Measurements from ENCODE around the gene GNPDA1. TPM values are rescaled to one million over a fixed set of nuclear protein-coding genes. Genes with fewer than 3 reads are reported as not detected.

GNPDA1 gene
- total RNA-seq, 1 donor from 2014 or later: 28.5 TPM

DNA sequence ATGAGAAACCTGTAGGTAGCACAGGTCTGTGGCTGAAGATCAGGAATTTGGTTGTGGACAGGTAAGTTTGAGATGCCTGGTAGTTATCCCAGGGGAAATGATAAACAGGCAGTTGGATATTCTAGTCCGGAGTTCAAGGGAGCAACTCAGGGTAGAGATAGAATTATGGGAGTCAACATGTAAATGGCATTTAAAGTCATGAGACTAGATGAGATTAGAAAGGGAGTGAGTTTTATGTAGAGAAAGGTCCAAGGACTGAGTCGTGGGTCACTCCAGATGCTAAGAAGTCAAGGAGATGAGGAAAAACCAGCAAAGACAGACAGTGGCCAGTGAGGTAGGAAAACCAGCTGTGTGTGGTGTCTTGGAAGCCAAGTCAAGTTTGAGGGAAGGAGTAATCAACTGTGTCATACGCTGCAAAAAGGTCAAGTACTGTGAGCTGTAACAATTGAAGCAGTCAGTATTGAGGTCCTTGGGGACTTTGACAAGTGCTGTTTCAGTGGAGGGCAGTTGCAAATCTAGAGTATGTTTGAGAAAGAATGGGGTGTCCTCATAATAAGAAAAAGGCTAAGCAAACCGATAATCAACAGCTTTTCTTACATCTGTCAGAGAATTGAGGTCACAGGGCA, 18.2 kb downstream of the GNPDA1 start:
- no peak for DNase-seq (ENCODE audit: low read depth in 2 of 2)

DNA sequence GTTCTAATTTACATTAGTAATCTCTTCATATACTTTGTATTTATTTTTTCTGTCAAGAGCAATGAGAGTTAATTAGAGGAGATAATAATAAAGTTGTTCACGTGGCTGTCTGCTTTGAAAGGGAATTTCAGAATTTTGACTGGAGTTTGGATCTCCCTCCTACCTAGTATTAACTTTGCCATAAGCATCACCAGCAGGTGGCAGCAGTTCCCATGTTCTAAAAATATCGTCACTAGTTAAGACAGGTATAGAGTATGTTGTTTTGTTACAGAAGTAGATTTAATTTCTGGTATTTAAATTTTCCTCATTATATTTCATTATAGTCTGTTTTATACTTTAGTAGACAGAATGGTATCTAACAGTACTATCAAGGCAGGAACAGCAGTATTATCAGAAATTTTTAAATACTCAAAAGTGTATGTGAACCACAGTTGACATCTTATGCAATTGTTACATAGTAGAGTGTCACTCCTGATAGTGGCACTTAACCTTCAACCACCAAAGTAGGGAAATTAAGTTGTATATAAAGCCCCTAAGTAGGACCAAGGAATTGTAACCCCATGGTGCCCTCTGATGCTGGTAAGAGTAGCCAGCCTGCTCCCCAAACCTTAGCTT, 20.4 kb downstream of the GNPDA1 start:
- peak; percentile 56 to 68 for DNase-seq (ENCODE audit: low read depth in 2 of 2)

DNA sequence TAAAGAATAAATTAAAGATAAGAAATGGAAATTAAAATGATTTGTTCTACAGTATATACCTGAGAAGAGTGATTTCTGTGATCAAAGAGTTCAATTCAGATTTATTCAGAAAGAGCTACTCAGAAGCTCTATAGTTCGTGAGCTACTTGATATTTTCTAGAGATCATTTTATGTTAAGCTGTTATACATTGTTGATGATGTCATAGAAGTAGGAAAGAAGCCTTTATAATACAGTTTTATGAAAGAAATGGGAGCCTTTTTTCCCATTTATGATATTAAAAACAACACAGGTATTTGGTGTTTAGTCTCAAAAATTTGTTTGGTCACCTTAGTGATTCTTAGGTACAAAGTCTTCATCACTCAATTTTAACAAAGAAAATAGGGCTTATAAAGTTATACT, 23.1 kb downstream of the GNPDA1 start:
- no peak for DNase-seq (ENCODE audit: low read depth in 2 of 2)

DNA sequence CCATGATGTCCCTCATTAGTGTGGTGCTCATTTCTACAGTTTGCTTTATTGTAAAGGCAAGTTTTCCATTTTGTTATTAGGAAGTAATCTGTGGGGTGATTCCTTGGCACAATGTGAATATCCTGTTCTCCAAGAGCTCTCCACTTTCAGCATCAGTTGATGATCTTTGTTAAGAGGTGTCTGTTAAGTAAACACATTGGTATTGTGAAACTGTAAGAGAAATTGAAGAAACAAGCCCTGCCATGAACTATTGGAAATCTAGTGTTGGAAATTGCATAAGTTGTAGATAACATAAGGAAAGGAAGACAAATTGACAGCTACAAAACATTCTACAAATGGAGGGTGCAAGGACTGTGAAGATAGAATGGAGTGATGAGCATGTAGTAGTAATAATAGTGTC, 26.8 kb downstream of the GNPDA1 start:
- no peak for DNase-seq (ENCODE audit: low read depth in 2 of 2)

DNA sequence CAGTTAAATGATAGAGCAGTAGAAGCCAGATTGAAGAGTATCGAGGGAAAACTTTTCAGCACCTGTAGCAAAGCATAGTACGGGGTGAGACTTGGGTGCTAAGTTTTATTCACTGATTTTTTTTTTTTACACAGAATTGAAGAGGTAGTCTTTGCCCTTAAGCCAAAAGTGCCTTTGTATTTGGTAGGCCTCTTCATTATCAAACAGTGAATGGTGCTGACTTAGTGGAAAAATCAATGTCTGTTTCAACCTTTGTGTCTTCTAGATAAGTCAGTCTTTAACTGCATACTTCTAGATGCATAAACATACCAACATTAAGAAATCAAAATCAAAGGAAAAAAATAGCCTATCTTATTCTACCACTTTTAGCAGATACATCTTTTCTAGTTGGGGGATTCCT, 30.2 kb downstream of the GNPDA1 start:
- DNase-seq (ENCODE audit: low read depth in 2 of 2): no peak

DNA sequence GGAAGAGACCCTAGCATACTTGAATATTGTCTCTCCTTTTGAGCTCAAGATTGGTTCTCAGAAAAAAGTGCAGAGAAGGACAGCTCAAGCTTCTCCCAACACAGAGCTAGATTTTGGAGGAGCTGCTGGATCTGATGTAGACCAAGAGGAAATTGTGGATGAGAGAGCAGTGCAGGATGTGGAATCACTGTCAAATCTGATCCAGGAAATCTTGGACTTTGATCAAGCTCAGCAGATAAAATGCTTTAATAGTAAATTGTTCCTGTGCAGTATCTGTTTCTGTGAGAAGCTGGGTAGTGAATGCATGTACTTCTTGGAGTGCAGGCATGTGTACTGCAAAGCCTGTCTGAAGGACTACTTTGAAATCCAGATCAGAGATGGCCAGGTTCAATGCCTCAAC, 34.4 kb downstream of the GNPDA1 start:
- no peak for DNase-seq (ENCODE audit: low read depth in 2 of 2)

DNA sequence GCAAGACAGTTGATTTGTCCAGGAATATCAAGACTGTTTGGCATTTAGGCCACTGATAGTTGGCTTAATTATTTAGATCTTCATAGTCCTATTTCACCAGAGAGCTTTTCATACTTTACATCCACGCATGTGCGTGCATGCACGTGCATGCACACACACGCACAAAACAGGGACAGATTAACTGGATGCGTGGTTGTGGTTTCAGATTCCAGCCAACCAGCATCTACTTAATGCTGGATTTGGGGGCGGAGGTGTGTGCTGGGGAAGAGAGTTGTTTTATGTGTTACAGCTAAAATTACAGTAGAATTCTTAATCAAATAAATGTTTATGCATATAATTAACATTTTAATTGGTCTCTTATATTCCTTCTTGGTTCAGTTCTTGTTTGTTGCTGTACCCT, 36.7 kb downstream of the GNPDA1 start:
- no peak for DNase-seq (ENCODE audit: low read depth in 2 of 2)

DNA sequence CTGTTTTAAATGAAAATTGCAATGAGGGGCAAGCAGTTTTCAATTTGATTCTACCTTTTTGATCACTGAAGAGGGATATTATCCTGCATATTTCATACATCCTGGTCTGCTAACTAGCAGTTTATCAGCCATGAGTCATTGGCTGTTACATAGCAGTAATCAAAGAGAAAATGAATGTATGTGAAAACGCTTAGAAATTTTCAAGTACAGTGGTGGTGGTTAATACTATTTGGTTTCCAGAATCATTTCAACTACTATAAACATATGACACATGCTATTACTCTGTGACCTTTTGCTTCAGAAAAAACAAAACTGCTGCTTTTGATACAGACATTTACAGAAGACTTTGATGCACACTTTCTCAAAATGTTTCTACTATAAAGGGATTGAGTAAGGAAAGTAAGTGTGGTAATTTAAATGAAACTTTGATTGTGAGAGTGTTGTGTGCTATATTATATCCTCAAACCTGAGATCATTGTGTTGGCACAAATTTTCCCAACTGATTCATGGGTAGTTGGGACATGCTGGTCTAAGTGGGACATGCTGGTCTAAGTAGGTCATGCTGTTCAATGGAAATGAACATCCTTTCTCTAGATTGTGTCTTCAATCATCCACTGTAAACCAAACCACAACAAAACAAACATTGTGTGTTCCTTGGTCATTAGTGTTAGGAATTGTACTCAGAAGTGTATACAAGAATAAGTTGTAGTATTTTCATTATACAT, 38.8 kb downstream of the GNPDA1 start:
- no peak for DNase-seq (ENCODE audit: low read depth in 2 of 2)

DNA sequence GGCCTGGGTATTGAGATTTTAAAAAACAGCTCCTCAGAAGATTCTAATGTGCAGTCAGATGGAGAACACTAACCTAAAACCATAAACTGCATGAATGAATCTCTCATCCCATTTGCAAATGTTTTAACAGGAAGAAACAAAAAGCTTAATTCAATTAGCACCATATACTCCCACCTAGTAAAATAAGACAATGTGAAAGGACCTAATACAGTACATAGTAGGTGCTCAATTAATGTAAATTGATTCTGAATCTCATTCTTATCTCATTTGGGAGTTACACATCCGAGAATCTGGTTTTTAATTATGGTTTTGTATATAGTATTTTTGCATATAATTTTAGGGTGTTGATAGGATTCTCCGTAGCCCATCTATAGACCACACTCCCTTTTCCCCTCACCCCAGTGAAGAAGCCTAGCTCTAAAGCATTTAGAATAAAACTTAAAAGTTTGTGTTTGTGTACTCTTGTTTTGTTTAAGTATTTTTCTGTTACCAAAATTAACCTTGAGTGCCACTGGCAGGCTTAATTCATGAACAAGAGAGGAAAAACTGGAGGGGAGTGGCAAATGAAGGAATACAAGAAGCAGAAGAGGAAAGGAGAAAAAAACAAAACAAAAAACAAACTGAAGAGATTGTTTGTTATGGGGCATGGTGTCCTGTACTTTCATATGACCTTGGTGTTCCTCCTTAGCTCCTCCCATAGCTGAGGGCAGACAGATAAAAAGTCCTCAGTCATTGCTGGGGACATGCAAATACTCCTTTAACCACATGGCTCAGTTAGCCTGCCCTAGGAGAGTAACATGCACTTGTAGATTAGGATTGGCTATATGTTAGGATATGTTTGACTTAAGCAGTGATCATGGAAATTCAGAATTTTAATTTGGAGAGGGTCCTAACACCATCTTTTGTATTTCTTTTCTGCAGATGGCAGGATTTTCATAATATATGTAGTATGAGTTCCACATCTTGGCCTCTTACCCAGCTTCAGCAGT, 42.8 kb downstream of the GNPDA1 start:
- DNase-seq (ENCODE audit: low read depth in 2 of 2): no peak

DNA sequence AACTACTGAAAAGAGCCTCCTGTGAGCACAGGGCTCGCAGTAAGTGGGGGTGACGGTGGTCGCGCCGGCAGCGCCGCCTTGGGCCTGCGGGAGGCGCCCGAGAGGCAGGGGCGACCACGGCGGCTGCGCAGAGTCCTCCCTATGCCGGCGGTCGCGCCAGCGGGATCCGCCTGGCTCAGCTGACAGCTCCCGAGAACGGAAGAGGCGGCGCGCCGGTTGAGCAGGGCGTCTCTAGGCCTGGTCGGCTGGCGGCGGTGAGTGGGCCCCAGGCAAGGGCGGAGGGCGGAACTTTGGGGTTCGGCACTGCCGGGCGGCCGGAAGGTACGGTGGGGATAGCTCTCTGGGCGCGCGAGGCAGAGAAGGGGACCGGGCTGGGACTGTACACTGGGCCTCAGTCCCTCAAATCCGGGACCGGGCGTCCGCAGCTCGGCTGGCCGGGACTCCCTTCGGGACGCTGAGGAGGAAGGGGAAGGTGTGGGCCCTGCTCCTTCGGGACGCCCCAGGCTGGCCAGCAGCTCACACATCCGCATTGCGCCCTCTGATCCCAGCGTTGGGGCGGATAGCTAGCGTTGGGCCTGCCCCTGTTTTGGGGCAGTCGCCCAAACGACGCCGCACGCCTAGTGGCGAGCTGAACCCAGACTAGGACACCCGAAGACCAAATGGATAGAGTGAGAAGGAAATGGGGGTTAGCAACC, 43.8 kb downstream of the GNPDA1 start, which contains the start of gene RNF14:
TSS of gene RNF14 (plus strand) at position 192 of the 695 bp plus-strand sequence. CDS start 4,484 bp downstream, outside the sequence.
- DNase-seq (ENCODE audit: low read depth in 2 of 2): peak; percentile 82 to 96

DNA sequence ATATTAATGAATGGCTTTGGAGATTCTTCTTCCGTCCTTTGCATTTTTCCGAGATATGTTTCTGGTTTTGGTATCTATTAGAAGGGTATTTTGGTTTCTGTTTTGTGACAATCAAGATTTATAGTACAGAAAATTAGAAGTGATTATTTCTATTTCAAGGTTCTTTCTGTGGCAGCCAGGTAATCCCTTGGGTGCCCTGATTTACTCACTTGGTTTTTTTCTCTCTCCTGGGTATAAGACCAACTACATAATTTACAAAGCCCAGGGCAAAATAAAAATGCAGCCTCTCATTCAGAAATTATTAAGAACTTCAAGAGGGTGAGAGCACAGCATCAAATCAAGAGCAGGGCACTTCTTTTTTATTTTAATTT, 45.9 kb downstream of the GNPDA1 start:
- DNase-seq (ENCODE audit: low read depth in 2 of 2): no peak

DNA sequence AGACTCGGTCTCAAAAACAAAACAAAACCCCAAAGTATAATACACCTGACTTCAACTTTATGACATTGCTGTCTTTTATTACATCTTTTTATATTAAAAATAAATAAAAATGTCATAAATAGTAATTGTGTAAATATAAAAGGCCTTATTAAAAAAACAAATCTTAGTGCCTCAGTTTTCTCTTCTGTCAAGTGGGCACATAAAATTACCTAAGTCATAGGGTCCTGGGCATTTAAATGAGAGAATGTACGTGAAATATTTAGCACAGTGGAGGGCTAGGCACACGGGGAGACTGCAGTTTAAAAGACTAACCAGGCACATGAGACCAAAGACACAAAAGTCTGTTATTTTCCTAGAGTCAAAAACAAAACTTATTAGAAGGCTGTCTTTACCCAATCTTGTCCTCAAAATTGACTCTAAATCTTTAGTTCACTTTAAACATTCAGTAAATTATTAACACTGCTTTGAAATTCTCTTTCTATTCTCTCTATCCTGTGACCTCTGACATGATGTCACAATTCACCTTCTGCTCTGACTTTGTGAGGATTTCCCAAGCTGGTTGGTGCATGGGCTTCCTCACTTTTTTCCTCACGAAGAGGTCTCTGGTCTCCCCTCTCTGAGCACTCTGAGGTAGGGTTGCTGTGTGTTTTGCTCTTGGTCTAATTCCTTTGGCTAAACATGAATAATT, 46.4 kb downstream of the GNPDA1 start:
- no peak for DNase-seq (ENCODE audit: low read depth in 2 of 2)

DNA sequence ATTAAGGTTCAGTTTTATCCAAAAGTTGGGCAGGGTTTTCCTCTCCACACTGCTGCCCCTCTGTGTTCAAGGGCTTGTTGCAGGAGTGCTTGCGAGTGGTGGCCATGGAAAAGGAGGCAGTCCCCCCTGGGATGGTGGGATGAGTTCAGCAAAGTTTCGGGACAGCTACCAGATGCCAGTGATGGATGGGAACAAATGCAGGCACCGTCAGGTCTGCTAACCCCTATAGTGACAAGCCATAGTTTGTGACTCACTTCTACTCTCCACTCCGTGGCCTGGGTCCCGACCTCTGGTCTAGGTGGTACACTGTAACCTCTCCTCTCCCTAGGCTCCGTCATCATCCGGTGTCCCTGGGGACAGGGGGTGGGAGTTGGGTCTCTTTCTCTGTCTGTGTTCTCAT, 47.8 kb downstream of the GNPDA1 start:
- DNase-seq (ENCODE audit: low read depth in 2 of 2): no peak

DNA sequence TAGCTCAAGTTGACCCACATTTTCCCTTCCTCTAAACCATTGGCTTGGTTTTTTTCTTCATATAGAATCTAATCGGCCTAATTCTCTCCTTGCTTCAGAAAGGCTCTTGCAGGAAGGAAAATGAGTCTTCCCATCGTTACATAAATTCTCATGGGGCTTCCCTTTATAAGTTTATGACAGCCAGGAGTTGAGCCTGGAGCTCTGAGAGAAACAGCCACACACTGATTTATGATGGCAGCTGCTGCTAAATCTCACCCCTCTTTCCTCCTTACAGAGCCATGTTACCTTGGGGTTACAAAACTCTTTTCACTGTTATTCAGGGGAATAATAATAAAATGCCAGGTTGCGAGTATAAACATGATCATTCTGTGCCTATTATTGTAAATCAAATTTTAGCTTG, 49.1 kb downstream of the GNPDA1 start:
- no peak for DNase-seq (ENCODE audit: low read depth in 2 of 2)

DNA sequence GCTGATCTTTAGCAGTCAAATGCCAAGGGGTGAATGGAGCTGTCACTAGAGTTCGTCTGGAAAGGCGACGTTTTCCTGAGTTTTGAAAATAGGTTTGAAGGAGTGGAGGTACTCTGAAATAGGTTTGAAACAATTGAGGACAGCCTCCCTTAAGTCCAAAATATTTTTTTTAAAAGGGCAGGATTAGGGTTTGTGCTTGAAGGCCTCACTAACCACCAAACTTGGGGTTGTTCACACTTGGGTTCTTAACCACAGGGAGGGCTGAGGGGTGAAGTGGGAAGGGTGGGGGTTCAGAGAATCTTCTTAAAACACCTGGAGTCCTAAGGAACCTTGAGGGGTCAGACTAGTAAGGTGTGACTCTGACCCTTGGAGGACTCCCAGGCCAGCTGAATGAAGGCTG, 51.4 kb downstream of the GNPDA1 start:
- DNase-seq (ENCODE audit: low read depth in 2 of 2): no peak

DNA sequence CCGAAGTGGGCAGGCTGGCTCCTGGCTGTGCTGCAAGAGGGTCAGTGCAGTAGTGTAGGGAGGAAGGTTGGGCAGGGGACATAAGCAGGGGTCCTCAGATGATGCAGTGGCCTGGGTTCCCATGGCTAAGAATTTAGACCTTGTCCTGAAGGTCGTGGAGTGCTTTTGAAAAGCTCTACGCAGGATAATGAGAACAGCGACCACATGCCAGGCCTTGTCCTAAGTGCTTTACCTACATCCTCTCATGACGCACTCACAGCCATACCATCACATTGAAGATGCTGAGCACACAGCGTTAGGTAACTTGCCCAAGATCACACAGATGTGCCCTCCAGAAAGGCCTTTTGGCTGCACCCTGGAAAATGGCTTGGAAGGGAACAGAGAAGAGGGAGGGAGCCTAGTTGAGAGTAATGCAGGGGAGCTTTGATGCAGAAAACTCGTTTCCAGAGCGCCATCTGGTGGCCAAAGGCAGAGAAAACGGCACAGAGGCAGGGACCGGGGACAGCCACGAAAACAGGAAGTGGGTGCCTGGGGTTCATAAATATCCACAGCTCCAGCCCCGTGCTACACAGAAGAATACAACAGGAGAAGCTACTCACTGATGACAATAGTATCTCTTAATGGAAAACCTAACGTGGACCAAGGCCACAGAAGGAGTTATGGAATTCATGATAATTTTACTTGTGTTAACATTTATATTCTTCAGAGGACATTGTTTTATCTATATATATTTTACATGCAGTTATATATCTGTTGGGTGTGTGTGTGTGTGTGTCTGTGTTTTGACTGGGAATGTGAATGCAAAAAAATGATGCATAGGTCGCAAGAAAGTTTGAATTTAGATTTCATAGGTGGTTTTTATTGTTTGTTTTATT, 52.1 kb downstream of the GNPDA1 start:
- DNase-seq (ENCODE audit: low read depth in 2 of 2): peak; percentile 75 to 80

DNA sequence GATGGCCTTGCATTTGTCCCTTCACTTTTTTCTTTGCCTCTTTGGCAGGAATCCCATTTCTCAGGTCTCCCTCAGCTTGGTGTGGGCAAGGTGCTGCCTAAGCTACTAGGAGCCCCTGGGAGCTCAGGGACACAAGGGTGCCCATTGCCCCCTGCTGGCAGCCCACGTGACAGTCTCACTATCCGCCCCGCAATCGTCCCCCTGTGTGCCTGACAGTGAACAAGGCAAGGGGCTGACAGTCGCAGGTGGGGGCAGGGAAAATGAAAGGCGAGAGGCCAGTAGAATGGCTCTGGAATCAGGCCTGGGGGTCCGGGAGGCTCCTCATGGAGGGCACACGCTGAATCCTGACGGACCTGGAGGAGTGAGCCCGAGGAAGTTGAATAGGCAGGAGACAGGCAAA, 52.8 kb downstream of the GNPDA1 start:
- DNase-seq (ENCODE audit: low read depth in 2 of 2): peak in 1 of 2 donors; percentile 50

DNA sequence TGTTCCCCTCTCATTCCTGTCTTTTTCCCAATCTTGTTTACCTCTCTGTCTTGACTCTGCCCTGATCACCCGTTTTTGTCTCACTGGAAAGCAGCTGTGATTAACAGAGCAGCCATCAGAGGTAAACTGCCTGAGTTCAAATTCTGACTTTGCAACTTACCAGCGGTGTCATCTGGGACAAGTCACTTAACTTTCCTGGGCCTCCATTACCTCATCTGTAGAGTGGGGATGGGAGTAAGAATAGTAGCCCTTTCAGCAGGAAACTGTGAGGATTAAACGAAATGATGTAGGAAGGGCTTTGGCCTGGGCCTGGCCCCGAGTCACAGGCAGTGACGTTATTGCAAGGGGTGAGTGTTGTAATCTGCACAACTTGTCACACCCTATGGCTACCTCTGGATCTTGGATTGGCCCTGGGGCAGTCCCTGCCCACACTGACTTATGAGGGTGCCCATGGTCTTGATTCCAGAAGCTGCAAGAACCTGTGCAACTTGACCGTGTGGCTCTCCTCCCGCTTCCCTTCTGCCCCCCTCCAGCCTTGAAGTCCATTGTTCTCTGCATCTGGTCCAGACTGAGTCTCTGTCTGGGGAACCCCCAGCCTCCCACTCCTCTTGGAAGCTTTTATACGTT, 54.2 kb downstream of the GNPDA1 start:
- peak in 1 of 2 donors; percentile 41 for DNase-seq (ENCODE audit: low read depth in 2 of 2)

DNA sequence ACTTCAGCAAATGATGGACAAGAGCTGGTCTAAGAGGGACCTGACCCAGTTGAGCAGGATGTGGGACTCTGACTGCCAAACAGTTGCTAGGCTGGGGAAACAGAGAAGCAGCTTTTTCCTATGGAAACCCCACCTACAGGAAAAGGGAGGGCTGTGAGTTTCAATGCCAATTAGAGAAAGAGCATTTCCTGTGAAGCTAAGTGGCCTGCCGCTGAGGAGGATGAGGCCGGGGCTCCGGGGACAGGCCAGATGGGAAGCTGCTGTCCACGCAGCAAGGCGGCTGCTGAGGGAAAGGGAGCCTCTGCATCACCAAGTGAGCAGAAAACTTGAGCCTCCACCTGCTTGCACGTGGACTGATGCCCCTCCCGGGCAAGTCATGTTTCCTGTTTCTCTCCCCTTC, 54.7 kb downstream of the GNPDA1 start, which contains the start of gene PCDH12:
TSS of gene PCDH12 (minus strand) at position 90 of the 400 bp plus-strand sequence. CDS start 351 bp downstream, outside the sequence.
- DNase-seq (ENCODE audit: low read depth in 2 of 2): peak; percentile 90 to 95

Measured in dermis microvascular lymphatic vessel endothelial cell (primary cell).